ENCODE measurements around the gene PFKFB4.
A peak's percentile ranks its signal among the peaks of the same experiment; 100 is the strongest.

Gene PFKFB4

DNA sequence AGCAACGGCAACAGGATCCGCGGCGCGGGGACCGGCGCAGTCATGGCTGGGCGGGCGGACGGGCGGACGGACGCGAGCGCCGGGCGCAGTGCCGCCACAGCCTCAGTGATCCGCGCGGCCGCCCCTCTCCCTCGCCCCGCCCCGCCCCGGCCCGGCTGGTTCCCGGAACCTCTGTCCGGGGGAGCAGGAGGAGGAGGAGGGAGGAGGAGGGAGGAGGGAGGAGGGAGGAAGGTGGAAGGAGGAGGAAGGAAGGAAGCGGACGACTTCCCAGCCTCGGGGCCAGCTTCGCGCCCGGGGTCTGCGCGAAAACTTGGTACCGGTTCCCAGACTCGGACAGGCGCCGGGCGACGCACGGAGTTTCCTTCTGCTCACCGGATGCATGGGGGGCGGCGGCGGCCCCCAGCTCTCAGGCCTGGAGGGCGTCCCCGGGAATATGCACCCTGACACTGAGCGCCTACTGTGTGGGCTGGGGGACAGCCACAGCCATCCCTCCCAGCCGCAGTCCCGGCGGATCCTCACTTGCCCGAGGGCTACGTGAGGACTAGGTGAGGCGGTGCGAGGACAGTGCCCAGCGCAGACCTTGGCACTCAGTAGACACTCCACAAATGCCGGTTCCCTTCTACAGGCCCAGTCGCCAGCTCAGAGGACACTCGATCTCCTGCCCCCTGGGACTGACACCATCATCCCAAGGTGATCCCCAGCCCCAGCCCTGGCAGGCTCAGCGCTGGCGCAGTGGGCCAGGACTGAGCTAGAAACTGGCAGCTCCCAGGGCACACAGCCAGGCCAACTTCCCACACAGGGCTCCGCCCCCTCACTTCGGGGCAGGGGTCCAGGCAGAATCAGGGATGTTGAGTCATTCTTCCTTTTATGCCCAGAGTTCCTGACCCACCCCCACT lies 52.3 kb downstream of the PFKFB4 start, which contains the start of gene SHISA5:
SHISA5 (minus strand) TSS at position 124 of the 896 bp plus-strand sequence; CDS start at position 44, 80 bp downstream.
- peak; percentile 78 for DNase-seq (ENCODE audit: low spot score)
- in situ Hi-C loops (cut with MboI; ENCODE audit: low pct_unique_long_range_greater_than_20kb, low sequenced_read_pairs, unreplicated experiment): no loop called here
- TF ChIP-seq, protein P1, sequence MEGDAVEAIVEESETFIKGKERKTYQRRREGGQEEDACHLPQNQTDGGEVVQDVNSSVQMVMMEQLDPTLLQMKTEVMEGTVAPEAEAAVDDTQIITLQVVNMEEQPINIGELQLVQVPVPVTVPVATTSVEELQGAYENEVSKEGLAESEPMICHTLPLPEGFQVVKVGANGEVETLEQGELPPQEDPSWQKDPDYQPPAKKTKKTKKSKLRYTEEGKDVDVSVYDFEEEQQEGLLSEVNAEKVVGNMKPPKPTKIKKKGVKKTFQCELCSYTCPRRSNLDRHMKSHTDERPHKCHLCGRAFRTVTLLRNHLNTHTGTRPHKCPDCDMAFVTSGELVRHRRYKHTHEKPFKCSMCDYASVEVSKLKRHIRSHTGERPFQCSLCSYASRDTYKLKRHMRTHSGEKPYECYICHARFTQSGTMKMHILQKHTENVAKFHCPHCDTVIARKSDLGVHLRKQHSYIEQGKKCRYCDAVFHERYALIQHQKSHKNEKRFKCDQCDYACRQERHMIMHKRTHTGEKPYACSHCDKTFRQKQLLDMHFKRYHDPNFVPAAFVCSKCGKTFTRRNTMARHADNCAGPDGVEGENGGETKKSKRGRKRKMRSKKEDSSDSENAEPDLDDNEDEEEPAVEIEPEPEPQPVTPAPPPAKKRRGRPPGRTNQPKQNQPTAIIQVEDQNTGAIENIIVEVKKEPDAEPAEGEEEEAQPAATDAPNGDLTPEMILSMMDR (IDR thresholded peaks at IDR 0.05; ENCODE audit: extremely low read depth, insufficient read depth, missing control alignments): no peak

DNA sequence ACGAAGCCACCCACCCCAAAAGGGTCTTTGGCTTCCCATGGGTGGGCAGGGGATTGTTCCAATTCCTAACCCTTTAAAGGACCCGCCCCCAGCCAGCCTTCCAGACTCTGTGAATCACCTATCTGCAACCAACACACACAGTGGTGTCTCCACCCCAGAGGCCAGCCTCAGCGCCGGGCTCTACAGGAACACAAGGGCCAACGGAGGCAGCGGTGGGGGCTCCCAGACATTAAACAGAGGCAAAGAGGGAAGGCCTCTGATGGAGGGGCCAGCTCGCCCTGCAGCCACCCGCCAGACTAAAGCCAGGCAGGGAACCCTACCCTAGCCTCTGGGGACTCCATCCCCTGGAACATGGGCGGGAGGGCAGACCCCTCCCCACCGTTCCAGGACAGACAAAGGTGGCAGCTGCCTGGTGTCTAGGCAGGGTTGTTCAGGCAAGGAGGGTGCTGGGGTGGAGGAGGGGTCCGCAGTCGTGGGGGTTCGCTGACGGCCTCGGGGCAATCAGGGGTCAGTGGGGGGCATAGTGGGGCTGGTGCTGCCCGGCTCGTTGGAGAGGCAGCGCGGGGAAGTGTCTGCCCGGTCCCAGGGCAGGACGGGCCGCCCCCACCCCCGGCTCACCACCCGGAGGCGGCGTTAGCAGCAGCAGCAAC lies 53.1 kb downstream of the PFKFB4 start:
- in situ Hi-C loops (cut with MboI; ENCODE audit: low pct_unique_long_range_greater_than_20kb, low sequenced_read_pairs, unreplicated experiment): no loop called here
- DNase-seq (ENCODE audit: low spot score): no peak
- TF ChIP-seq, protein P1 (IDR thresholded peaks at IDR 0.05; ENCODE audit: extremely low read depth, insufficient read depth, missing control alignments): no peak

DNA sequence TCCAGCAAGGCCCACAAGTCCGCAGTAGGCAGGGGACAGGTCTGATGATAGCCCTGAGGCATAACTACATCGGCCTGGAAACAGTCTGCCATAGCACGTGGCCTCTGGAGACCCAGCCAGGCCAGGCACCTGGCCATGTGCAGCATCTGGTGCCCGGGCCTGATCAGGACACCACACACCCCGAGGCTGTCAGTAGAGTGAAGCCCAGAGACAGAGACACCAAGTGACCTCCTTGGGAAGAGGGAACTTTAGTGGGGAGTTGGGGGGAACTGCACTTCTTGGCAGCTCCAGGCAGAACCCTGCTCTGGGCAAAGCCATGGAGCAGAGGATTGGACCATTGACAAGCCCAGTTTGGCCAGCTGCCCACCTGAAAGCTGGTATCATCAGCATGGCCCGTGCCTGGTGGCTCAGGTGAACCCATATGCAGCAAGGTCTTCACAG lies 53.9 kb downstream of the PFKFB4 start:
- DNase-seq (ENCODE audit: low spot score): no peak
- in situ Hi-C loops (cut with MboI; ENCODE audit: low pct_unique_long_range_greater_than_20kb, low sequenced_read_pairs, unreplicated experiment): no loop called here

DNA sequence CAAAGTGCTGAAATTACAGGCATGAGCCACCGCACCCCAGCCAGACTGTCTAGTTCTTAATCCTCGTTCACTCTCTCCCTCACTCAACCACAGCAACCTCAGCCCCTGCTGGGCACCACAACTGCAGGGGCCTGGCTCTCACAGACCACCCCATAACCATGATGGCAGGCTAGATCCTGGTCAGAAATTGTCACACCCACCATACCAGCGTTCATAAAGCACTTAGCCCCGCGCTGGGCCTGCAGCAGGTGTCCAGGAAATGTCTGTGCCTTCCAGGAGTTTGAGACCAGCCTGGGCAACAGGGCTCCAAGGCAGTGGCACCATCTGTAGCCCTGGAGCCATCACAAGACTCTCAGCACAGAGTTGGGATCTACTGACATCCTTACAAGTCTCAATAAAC lies 54.5 kb downstream of the PFKFB4 start:
- TF ChIP-seq, protein P1 (IDR thresholded peaks at IDR 0.05; ENCODE audit: extremely low read depth, insufficient read depth, missing control alignments): no peak
- in situ Hi-C loops (cut with MboI; ENCODE audit: low pct_unique_long_range_greater_than_20kb, low sequenced_read_pairs, unreplicated experiment): no loop called here
- DNase-seq (ENCODE audit: low spot score): no peak

More for the DNA sequence above, 53.9 kb downstream of the PFKFB4 start:
- TF ChIP-seq, protein P1 (IDR thresholded peaks at IDR 0.05; ENCODE audit: extremely low read depth, insufficient read depth, missing control alignments): no peak

DNA sequence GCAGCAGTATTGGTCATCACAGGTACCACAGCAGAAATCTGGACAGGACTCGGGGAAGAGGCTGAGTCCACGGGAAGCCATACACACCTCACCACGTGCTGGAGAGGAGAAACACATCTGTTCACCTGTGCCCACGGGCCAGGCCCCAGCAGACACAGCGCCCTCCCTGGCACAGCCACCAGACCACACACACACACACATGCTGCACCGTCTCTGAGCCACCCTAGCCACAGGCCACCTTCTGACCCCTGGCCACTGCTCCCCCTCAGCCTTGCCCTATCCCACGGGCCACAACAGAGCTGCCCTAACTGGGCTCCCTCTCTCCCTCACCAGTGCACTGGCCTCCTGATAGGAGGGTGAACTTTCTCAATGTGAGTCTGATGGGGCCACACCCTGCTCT lies 55.4 kb downstream of the PFKFB4 start:
- no peak for DNase-seq (ENCODE audit: low spot score)
- in situ Hi-C loops (cut with MboI; ENCODE audit: low pct_unique_long_range_greater_than_20kb, low sequenced_read_pairs, unreplicated experiment): no loop called here
- TF ChIP-seq, protein P1 (IDR thresholded peaks at IDR 0.05; ENCODE audit: extremely low read depth, insufficient read depth, missing control alignments): no peak

DNA sequence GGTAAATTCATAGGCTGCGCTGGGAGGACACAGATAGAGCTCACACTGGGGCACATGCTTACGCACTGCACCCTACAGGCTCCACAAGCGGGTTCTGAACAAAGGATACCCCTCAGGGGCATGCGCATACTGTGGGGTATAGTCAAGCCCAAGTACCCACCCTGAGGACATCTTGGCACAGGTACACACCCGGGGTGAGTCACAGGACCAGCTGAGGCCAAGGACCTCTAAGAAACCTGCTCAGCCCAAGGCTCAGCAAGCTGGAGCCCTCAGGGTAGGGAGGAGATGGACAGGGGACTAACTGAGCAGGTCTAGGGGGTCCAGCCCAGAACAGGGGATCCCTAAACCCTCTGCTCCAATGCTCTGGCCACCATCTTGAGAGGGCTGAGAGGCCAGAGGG lies 55.9 kb downstream of the PFKFB4 start:
- in situ Hi-C loops (cut with MboI; ENCODE audit: low pct_unique_long_range_greater_than_20kb, low sequenced_read_pairs, unreplicated experiment): no loop called here
- TF ChIP-seq, protein P1 (IDR thresholded peaks at IDR 0.05; ENCODE audit: extremely low read depth, insufficient read depth, missing control alignments): no peak
- DNase-seq (ENCODE audit: low spot score): no peak

Measured in GM13977 (cell line).